Stimulated activated CD4-positive, alpha-beta T cell treated with anti-CD3 and anti-CD28 coated beads, TNF-alpha, amount 100 ng/mL, for 24 hours (primary cell): ENCODE results near the gene DENND1B.
"Not testable (repeated sequence)": the region's sequence is repeated elsewhere in the genome, so short reads cannot be mapped to it uniquely, and the experiment has no call there.

Source experiments
- DNase-seq, 3 experiments: peaks; one replicate each; pipeline ENCODE4 v3.0.0-alpha.2; 2020; ENCODE audit warnings: low read depth in 3 of 3

DENND1B gene

DNA sequence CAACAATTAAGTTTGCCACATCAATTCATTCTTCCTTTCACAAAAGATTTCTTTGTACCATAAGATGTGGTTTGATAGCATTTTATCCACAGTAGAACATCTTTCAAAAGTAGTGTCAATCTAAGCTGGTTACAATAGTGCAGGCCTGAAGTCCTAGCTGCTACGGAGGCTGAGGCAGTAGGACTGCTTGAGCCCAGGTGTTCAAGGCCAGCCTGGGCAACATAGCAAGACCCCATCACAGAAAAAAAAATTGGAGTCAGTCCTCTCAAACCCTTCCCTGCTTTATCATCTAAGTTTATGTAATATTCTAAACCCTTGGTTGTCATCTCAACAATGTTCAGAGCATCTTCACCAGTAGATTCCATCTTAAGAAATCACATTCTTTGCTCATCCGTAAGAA, 31.7 kb downstream of the DENND1B start:
- no peak for DNase-seq

- no peak for DNase-seq
Measured at GRCh38 chr1:197740992-197741391, 34.3 kb downstream of the DENND1B start.

DNA sequence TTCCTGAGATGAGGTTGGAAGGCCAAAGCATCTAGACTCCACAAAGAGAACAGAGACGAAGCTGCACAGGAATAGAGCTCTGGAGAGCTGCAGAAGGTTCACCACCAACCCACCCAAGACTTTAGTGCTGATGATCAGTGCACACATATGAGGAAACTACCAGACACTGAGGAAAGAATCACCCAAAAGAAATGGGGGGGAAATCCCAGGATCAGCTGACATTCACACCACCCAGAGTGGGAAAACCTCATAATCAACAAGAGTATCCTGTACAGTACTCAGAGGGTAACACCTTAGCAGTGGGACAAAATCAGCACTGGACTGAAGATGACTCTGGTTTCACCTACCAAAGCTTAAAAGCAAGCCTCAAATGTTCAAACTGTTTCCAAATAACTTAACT, 36.4 kb downstream of the DENND1B start:
- DNase-seq: no peak

DNA sequence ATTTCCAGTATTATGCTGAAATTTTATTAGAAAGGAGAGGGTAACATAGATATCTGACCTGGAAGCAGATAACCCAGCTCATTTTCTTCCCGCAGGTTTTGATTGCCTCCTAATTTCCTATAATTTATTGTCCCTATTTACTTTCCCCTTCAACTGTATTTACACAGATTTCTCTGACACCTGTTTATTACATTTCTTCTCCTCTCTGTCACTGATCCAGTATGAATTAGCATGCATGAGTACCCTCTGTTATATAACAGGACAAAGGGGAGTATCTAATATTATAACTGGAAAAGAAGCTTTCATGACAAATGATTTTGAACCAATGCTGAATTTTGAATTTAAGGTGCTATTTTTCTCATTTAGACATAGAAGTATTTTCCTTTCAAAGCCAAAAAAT, 37.4 kb downstream of the DENND1B start:
- DNase-seq: no peak

DNA sequence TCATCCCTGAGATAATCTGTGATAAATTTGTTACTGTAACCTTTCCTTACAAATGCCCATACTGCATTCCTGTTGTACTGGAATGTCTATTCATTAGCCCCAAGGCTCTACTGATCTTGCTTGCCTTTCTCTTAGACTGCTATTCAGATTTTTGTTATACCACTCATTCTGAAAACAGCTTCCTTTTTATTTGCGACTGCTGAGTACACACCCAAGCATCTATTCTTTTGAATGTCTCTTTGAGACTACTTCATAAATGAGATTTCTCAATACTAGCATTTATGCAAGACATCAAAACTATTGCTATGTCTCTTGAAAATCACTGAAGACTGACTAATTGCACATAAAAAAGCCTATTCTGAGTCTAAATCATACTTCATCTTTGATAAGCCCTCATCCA, 38.6 kb downstream of the DENND1B start:
- no peak for DNase-seq

DNA sequence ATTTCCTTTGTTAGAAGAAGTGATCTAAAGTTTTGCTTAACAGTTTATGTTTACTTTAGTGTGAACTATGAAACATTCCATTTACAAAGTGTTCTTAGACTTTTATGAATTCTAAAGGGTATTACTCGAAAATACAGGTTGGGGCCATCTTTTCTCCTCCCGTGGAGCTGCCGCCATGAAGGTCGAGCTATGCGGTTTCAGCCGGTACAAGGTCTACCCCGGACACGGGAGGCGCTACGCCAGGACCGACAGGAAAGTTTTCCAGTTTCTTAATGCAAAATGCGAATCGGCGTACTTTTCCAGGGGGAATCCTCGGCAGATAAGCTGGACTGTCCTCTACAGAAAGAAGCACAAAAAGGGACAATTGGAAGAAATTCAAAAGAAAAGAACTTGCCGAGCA, 39.8 kb downstream of the DENND1B start:
- DNase-seq: no peak

DNA sequence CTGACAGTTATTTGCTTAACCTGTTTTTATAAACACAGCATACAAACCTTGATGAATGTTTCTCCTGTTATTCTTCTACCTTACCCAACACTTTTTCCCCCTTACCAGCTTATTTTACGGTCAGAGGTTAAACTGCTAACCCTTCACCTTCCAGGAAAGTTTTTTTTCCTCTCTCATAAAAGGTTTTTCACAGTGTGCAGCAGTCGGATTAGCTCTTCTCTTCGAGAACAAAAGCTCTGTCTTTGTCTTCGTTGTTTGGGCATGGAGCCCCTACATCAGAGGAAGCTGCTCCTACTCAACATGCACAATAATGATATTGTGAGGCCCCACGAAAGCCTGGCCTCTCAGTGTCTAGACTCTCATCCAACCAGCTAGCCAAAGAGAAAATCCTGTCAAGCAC, 42.0 kb downstream of the DENND1B start:
- no peak for DNase-seq

GRCh38 chr1:197732187-197732586, 43.1 kb downstream of the DENND1B start:
- DNase-seq: no peak

- no peak for DNase-seq
Measured at GRCh38 chr1:197731449-197731848, 43.8 kb downstream of the DENND1B start.

GRCh38 chr1:197725976-197726375, 49.3 kb downstream of the DENND1B start:
- no peak for DNase-seq

- no peak for DNase-seq
Measured at GRCh38 chr1:197725044-197725443, 50.2 kb downstream of the DENND1B start.

DNA sequence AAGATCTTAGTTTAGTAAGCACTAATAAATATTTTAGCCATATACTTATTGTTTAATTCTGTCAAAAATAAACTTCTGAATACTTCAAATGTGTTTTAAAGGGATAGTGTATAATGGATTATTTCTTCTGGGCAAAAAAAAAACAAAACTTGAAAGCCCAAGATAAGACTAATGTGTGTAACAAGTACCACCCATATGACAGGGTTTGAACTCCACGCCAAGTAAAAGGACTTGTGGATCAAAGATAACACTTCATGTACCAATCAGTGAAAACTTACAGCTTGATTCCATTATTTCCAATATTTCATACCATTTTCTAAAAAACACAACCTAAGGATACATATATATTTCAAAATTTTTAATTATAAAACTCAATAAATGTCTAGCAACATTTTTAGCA, 59.5 kb downstream of the DENND1B start:
- DNase-seq: no peak

DNA sequence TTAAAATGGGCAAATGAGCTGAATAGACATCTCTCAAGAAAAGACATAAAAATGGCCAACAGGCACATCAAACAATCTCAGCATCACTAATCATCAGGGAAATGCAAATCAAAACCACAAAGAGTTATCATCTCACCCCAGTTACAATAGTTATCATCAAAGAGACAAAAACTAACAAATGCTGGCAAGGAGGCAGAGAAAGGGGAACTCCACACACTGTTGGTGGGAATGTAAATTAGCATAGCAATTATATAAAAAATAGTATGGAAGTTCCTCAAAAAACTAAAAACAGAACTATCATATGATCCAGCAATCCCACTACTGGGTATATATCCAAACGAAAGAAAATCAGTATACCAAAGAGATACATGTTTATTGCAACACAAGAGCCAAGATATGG, 68.7 kb downstream of the DENND1B start:
- no peak for DNase-seq

DNA sequence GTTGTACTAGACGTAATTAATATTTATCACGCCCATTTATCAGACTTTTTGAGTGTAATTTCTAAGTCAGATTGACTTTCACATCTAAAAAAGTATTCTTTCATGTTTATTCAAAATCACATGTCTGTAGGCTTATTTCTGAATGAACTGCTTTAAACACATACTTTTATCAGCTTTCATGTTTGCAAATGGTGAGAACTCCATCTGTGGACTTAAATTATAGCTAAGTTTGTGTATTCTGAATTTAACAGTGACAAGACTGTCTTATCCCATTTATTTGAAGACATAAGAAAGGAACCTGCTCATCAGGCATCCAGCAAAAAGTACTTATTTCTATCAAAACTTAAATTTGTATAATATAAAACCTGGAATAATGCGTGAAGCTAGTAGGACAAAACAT, 69.3 kb downstream of the DENND1B start:
- DNase-seq: no peak

DNA sequence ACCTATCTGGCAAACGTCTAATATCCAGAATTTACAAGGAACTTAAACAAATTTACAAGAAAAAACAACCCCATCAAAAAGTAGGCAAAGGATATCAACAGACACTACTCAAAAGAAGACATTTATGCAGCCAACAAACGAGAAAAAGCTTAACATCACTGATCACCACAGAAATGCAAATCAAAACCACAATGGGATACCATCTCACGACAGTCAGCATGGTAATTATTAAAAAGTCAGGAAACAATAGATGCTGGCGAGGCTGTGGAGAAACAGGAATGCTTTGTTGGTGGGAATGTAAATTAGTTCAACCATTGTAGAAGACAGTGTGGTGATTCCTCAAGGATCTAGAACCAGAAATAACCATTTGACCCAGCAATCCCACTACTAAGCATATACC, 74.6 kb downstream of the DENND1B start:
- DNase-seq: not testable (repeated sequence)

GRCh38 chr1:197696372-197696771, 78.9 kb downstream of the DENND1B start:
- no peak for DNase-seq

GRCh38 chr1:197695961-197696360, 79.3 kb downstream of the DENND1B start:
- DNase-seq: no peak

DNA sequence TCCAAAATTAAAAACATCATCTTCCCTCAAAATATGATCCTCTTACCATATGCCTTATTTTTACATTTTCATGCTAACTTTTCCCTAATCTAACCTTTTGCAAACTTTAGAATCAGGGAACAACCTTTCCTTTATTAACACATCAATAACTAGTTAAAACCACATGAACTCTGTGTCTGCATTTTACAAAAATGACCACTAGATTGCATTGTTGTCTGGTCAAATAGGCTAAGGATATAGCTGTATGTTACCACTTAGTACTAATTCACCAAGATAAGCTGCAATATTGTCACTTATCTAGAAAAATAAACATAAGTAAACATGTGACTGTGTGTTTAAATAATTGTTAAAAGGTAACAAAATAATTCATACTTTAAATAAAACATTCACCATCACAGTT, 82.3 kb downstream of the DENND1B start:
- no peak for DNase-seq

DNA sequence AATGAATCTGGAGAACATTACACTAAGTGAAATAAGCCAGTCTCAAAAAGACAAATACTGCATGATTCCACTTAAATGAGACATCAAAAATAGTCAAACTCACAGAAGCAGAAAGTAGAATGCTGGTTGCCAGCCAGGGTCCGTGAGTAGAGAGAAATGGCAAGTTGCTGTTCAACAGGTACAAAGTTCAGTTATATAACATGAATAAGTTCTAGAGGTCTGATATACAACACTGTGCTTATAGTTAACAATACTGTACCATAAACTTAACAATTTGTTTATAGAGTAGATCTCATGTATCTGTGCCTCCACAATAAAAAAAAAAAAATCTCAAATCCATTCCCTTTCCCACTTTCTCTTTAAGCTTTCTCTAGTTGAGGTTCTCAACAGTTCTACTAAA, 83.5 kb downstream of the DENND1B start:
- no peak for DNase-seq

DNA sequence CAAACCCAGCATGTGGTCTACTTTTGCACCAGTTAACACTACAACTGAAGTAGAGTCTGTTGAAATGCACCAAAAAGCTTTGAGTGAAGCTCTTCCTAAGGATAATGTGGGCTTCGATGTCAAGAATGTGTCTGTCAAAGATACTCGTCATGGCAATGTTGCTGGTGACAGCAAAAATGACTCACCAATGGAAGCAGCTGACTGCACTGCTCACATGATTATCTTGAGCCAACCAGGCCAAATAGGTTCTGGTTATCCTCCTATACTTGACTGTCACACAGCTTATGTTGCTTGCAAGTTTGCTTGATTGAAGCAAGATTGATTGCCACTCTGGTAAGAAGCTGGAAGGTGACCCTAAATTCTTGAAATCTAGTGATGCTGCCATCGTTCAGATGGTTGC, 85.2 kb downstream of the DENND1B start:
- DNase-seq: no peak

DNA sequence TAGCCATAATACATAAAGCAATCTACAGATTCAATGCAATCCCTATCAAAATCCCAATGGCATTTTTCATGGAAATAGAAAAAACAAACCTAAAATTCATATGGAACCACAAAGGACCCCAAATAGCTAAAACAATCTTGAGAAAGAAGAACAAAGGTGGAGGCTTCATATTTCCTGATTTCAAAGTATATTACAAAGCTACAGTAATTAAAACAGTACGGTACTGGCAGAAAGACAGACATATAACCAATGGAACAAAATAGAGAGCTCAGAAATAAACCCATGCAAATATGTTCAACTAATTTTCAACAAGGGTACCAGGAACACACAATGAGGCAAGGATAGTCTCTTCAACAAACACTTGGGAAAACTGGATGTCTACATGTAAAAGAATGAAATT, 87.0 kb downstream of the DENND1B start:
- DNase-seq: no peak

GRCh38 chr1:197686702-197687355, 88.5 kb downstream of the DENND1B start:
- no peak for DNase-seq

DNA sequence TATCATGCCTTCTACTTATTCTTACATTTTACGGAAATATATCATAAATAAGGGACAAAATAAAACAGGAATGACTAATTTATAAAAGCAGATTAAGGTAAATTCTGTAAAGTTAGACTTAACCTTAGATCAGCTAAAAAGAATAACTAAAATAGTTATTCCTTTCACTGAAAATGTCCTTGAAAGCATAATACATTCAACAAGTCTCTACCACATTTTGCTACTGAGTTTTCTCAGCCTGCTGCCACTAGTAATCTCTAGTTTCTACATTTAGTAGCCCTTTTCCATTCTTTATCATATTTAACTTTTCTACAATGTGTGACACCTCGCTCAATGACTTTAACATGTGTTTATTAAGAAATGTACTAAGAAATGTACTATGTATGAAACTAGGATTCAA, 89.0 kb downstream of the DENND1B start:
- no peak for DNase-seq

DNA sequence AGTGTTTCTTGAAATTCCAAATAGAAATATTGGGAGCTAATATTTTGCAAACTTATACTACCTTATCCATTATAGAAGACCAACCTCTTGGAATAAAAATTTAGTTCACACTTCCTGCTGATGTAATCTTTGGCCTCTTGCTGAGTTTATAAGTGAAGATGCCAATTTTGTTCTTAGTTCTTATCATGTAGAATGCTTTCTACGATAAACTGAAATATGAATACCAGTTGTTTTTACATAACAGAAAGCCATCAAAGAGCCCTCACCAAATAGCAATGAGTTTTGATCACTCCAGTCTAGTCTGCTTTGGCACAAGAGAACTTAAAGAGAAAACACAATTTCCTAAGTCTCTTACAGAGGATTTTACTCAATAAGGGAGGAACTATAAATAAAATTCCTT, 89.5 kb downstream of the DENND1B start:
- DNase-seq: no peak
